ENCODE measurements around the gene PGAM5.

Gene PGAM5

GRCh38 chr12:132720606-132721345 is 10.1 kb downstream of the PGAM5 start:
- no peak for DNase-seq (ENCODE audit: low read depth in 2 of 2)

- no peak for DNase-seq (ENCODE audit: low read depth in 2 of 2)
Measured at GRCh38 chr12:132723015-132723763, 12.5 kb downstream of the PGAM5 start.

GRCh38 chr12:132723764-132724140 is 13.1 kb downstream of the PGAM5 start:
- DNase-seq (ENCODE audit: low read depth in 2 of 2), result no peak

GRCh38 chr12:132724506-132725241 is 14.0 kb downstream of the PGAM5 start:
- no peak for DNase-seq (ENCODE audit: low read depth in 2 of 2)

DNA sequence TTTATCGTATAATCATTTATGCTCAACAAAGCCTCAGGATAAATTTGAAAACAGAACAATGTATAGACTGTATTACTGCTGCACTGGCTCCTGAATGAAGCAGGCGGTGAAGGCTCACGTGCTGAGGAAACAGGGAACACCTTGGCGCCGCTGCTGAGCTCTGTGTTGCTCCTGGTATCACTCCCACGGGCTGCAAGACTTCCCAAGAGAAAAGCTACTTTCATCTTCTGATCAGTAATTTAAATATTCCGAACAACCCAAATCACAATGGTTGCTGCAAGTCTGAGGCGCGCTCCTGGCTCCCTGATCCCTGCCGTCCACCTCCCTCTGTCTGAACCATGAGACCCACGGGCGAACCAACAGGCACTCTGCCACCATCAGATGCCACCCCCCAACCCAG is 15.7 kb downstream of the PGAM5 start:
- no peak for DNase-seq (ENCODE audit: low read depth in 2 of 2)

DNA sequence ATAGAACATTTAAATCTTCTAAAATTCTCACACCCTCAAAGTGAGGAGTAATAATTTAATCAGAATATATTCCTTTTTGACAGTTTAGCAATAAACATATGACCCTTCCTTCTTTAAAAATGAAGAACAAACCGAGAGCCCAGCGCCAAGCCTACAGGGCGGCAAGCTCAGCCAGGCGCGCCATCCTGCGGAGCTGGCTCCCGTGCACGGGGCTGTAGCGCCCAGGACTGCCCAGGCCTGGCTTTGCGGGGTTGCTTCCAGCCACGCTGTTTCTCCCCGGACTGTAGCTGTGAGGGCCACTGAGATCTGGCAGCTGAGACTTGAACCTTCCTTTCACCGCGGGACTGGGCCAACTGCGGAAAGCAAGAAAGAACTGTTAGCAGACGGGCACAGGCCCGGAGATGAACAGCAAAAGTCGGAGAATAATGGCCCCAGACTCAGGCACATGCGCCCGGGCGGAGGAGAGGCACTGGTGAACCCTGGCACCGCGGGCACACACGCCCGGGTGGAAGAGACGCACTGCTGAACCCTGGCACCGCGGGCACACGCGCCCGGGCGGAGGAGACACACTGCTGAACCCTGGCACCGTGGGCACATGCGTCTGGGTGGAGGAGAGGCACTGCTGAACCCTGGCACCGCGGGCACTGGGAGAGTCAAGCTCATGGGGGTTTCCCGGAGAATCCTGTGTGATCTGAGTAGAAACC is 16.6 kb downstream of the PGAM5 start:
- DNase-seq (ENCODE audit: low read depth in 2 of 2), result no peak

DNA sequence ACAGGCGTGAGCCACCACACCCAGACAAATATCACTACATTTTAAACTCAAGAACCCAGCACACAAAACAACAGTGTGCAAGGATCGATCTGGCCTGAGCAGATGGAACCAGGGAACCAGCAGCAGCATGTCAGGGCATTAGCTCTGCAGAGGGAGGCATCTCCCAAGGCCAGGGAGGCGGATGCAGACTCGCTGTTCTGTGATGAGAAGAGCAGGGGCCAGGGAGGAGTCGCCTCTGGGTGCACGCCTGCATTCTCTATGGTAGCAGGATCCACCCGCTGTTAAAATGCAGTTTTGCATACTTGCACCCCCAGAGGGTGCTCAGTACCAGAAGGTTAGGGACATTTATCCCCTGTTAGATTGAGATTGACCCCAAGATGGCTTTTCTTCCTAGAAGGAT is 17.9 kb downstream of the PGAM5 start:
- no peak for DNase-seq (ENCODE audit: low read depth in 2 of 2)

DNA sequence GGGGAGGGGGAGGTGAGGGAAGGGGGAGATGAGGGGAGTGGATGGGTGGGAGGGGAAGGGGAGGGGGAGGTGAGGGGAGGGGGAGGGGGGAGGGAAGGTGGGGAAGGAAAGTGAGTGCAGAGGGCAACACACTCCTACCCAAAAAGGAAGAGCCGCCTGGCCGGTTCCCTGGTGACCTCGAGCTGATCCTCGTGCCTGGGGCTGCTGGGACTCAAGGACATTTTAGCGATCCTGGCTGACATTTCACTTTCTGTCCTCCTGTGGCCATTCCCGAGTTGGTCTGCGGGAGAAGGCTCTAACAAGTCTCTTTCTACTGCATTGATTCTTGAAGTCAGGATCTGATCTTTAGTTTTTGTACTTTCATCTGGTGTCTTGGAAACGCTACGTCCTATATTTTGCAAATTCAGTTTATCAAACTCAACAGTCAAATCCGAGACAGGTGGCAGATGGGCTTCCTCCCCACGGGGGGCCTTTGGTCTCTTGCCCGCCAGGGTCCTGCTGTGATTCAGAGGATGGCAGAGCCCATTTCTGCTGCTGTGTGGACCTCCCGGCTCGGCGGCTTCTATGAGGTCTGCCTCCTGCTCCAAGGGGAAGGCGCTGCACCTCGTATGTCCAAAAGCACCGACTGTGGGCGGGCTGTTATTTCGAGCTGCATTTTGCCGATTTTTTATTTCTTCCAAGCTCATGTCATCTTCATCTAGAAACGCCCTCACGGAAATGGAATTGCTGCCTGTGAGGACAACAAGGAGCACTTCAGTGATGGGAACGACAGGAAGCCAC is 19.1 kb downstream of the PGAM5 start:
- no peak for DNase-seq (ENCODE audit: low read depth in 2 of 2)

- DNase-seq (ENCODE audit: low read depth in 2 of 2), result no peak
Measured at GRCh38 chr12:132730353-132730752, 19.7 kb downstream of the PGAM5 start.

DNA sequence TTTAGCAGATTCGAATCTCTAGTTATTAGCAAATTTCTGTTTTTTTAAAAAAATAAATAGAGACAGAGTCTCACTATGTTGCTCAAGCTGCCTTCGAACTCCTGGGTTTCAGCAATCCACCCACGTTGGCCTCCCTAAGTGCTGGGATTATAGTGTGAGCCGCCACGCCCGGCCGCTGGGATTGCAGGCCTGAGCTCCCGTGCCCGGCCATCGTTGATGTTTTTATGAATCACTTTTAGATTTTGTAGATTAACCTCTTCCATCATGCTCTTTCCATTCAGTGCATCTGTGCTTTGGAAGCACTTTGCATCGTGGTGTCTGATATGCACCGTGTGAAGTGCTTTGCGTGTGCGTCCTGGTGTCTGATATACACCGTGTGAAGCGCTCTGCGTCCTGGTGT is 20.9 kb downstream of the PGAM5 start:
- DNase-seq (ENCODE audit: low read depth in 2 of 2), result no peak

DNA sequence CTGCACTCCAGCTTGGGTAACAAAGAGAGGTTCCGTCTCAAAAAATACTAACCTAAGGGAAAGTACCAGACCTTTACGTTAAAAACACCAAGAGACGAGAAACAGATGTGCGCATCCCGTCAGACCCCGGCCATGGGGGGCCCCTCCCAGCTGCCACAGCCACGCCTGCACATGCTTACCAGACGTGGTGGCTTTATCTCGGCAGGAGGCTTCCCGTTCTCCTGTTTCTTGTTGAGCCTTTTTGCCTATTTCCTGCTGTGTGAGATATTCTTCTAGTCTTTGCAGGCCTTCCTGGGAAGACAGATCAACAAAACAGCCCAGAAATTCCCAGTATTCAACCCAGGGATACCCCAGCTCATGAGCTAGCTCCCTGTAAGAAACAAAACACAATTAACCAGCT is 23.6 kb downstream of the PGAM5 start:
- no peak for DNase-seq (ENCODE audit: low read depth in 2 of 2)

- DNase-seq (ENCODE audit: low read depth in 2 of 2), result no peak
Measured at GRCh38 chr12:132735496-132735895, 24.9 kb downstream of the PGAM5 start.

DNA sequence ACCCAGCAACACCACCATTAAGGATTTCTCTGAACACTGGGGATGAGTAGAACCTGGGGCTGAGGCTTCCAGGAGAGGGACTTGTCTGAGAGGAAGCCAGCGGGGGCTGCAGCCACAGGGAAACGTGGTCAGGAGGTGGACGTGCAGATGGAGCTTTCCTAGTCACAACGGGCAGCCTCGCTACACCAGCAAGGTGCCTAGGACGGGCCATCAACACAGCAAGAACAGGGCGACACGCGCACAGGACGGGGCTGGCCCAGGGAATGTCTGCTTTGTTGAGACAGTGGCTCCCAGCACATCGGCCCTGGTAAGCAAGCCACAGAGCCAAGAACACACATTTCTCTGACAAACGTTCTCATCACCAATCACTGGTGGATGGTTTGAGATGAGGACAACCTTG is 25.7 kb downstream of the PGAM5 start:
- no peak for DNase-seq (ENCODE audit: low read depth in 2 of 2)

DNA sequence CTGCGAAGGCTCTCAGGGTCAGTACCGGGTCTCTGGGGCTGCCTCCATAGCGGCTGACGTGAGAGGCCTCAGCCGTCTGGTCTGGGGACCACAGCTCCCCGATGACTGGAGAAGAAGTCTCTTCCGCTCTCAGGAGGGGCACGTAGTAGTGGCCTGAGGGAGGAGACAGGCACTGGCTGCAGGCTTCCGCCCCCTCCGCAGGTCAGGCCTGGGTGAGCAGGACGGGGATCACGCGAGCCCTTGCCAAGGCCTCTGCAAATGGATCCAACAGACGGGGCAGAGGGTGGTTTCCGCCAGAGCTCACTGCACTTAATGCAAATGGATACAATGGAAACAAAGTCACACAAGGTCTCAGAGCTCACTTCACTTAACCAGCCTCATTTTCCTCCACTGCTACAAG is 26.3 kb downstream of the PGAM5 start:
- no peak for DNase-seq (ENCODE audit: low read depth in 2 of 2)

- no peak for DNase-seq (ENCODE audit: low read depth in 2 of 2)
Measured at GRCh38 chr12:132739600-132740312, 29.1 kb downstream of the PGAM5 start.

GRCh38 chr12:132740313-132740646 is 29.6 kb downstream of the PGAM5 start:
- no peak for DNase-seq (ENCODE audit: low read depth in 2 of 2)

- no peak for DNase-seq (ENCODE audit: low read depth in 2 of 2)
Measured at GRCh38 chr12:132740652-132741051, 30.0 kb downstream of the PGAM5 start.

DNA sequence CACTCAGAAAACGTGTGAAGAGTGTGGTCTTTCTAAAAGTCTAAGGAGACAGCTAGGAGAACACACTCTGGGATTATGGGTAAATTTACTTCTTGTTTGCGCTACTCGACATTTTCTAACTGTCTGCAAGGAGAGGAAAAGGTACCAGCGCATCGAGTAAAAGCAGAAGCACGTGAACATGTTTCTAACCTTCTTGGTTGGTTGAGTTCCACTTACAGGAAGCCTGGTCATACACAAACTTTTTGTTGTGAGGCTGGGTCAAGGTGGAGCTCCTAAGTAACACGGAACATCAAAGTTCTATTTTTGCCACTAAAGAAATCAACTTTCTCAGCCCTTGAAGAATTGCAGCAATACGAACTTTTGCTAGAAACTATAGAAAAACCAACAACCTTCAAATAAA is 31.0 kb downstream of the PGAM5 start:
- DNase-seq (ENCODE audit: low read depth in 2 of 2), result no peak

- DNase-seq (ENCODE audit: low read depth in 2 of 2), result no peak
Measured at GRCh38 chr12:132743831-132744230, 33.2 kb downstream of the PGAM5 start.

GRCh38 chr12:132746613-132747012 is 36.0 kb downstream of the PGAM5 start:
- DNase-seq (ENCODE audit: low read depth in 2 of 2), result no peak

GRCh38 chr12:132747395-132747794 is 36.8 kb downstream of the PGAM5 start:
- DNase-seq (ENCODE audit: low read depth in 2 of 2), result no peak

Measured in activated CD8-positive, alpha-beta memory T cell treated with anti-CD3 and anti-CD28 coated beads for 4 hours (primary cell).